T-helper 17 cell (primary cell): ENCODE data around the gene SLC25A41. TPM values are rescaled to one million over a fixed set of nuclear protein-coding genes. Genes with fewer than 3 reads are reported as not detected.

ENCODE experiments used
- ATAC-seq: fragments of 150-1000 bp; cut with Tn5 transposase; 2 replicates; pipeline ENCODE4 v1.10.0; 2021; ENCODE audit warnings: mild to moderate bottlenecking, moderate library complexity
- DNase-seq, 3 donors: peaks; one replicate each; pipeline versions ENCODE4 v3.0.0 to v3.0.0-alpha.2; 2020 to 2021
- H3K9me3 ChIP-seq: one replicate; pipeline ENCODE4 v1.7.0; 2013; ENCODE audit warnings: low read length, mild to moderate bottlenecking; ENCODE audit not compliant: control insufficient read depth, poor library complexity, severe bottlenecking
- H3K27ac Mint-ChIP-seq: one replicate; pipeline ENCODE4 v1.8.0; 2022; ENCODE audit warnings: mild to moderate bottlenecking, moderate library complexity, mixed read lengths
- H3K27me3 Mint-ChIP-seq: one replicate; pipeline ENCODE4 v1.8.0; 2022; ENCODE audit warnings: mixed read lengths
- H3K36me3 Mint-ChIP-seq: one replicate; pipeline ENCODE4 v1.8.0; 2022; ENCODE audit warnings: low read depth, mixed read lengths
- H3K4me1 Mint-ChIP-seq: one replicate; pipeline ENCODE4 v1.8.0; 2022; ENCODE audit warnings: mild to moderate bottlenecking, mixed read lengths
- H3K4me3 Mint-ChIP-seq: one replicate; pipeline ENCODE4 v1.8.0; 2022; ENCODE audit warnings: mild to moderate bottlenecking, moderate library complexity, mixed read lengths
- total RNA-seq, 4 donors: library from RNA in 2 of 4; stranded (reverse) in 2 of 4; gene quantifications; one replicate each; pipeline ENCODE4 v1.2.3 and lab custom pipeline; 2022 to 2026

The SLC25A41 gene
- total RNA-seq, 2 donors from 2014 or later = not detected

DNA sequence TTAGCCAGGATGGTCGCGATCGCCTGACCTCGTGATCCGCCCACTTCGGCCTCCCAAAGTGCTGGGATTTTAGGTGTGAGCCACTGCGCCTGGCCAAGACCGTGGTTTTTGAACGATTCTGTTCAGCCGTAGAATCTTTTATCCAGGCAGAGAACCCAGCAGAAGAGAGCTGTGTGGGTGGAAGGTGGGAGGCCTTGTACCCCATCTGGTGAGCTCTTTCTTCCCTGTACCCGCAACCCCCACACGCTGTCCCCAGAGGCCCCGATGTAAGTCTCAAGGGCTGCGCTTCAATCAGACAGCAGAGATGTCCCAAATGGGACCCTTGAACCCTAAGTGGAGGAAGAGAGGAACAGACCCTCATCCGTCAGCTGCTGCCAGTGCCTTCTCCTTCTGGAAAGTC, 22.4 kb upstream of the SLC25A41 start:
- Mint-ChIP-seq H3K4me3 (no peak overlapping the region), H3K36me3 (peaks cover 3% of the 10 kb centered on the region), H3K4me1 (peaks cover 12% of the 10 kb centered on the region), H3K27me3 (no peaks in the 10 kb centered on the region), H3K27ac (no peak overlapping the region)
- DNase-seq (no peak), ATAC-seq (no peak)
- H3K9me3 ChIP-seq = no peaks in the 10 kb centered on the region

DNA sequence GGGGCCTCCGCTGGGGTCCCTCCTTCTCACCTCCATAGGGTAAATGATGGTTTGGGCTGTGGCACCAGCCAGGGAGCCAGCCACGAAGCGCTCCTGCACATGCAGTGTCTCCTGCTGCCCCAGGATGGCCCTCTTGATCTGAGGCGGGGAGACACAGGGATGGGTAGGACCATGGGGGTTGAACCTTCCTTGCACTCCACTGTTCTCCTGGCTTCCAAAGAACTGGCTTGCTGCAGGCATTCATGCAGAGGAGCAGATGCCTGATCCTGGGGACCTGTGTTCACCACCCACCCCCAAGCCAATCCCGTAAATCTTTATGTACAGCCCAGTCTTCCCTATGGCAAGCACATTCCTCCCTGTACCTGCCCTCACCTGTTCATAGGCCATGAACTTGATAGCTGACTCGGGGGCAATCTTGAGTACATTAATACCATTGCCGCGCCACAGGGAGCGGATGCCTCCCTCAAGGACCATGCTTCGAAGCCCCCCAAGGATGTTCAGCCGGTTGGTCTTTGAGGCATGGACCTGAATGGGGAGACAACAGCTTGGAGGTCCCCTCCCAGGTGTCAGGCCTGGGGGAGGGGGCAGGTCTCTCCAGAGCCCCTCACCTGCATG, 20.5 kb upstream of the SLC25A41 start:
- DNase-seq = no peak
- H3K36me3 Mint-ChIP-seq = no peaks in the 10 kb centered on the region
- no peak for ATAC-seq

DNA sequence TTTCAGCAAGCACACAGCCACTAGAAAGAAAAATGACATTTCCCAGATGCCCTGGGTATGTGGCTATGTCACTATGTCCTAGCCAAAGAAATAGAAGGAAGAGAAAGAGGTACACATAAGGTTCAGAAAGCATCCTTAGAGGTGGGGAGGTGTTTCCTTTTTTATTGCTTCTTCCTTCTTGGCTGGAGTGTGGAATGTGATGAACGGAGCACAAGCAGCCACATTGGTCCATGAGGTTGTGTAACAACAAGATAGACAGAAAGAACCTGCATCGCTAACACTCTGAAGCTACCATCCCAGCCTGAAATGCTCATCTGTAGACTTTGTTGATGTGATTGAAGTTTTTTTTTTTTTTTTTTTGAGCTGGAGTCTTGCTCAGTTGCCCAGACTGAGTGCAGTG, 19.3 kb upstream of the SLC25A41 start:
- Mint-ChIP-seq H3K36me3 (no peaks in the 10 kb centered on the region), H3K27me3 (no peaks in the 10 kb centered on the region), H3K27ac (no peak overlapping the region), H3K4me1 (no peaks in the 10 kb centered on the region), H3K4me3 (no peak overlapping the region)
- ATAC-seq (no peak), DNase-seq (no peak)
- H3K9me3 ChIP-seq = no peaks in the 10 kb centered on the region

More for the DNA sequence above, 20.5 kb upstream of the SLC25A41 start:
- Mint-ChIP-seq H3K4me3 (no peak overlapping the region), H3K4me1 (peaks cover 6% of the 10 kb centered on the region), H3K27me3 (no peaks in the 10 kb centered on the region), H3K27ac (no peak overlapping the region)
- no peaks in the 10 kb centered on the region for H3K9me3 ChIP-seq

DNA sequence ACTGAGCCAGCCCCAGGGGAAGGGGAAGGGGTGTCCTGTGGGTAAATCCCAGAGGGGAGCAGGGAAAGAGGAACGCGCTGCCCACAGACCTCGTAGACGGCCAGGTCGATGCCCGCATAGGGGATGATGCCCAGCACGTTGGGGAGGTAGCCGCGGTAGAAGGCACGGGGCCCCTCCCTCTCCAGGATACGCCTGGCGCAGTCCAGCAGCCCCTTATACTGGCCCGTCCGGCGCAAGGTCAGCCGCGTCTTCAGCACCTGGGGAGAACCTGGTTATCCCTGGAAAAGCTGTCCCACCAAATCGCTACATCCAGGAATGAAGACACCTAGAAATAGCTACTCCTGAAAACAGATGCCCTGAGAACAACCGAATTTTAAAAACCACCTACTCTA, 18.7 kb upstream of the SLC25A41 start:
- Mint-ChIP-seq H3K27ac (no peak overlapping the region), H3K4me3 (no peak overlapping the region), H3K4me1 (no peaks in the 10 kb centered on the region), H3K27me3 (no peaks in the 10 kb centered on the region), H3K36me3 (no peaks in the 10 kb centered on the region)
- no peaks in the 10 kb centered on the region for H3K9me3 ChIP-seq
- DNase-seq (no peak), ATAC-seq (no peak)

DNA sequence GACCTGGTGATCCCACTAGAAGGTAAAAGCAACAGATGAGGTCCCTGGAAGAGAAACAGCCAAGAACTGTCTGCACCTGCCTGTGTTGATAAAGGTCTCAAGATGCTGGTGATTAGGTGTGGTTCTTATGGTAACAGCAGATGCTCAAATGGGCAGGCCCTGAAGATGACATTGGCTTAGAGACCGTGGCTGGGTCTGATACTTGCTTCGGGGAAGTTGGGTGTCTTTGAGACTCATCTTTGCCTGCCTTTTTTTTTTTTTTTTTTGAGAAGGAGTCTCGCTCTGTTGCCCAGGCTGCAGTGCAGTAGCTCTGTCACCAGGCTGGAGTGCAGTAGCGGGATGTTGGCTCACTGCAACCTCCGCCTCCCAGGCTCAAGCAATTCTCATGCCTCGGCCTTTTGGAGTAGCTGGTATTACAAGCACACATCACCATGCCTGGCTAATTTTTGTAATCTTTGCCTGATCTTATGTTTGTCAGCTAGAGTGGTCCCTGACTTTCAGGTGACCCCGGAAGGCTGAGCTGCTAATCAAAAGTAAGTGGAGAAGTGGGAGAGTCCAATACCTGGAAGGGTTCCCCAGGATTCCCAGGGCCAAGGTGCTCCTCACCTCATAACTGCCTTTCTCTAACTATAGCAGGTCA, 18.1 kb upstream of the SLC25A41 start:
- no peak overlapping the region for H3K27ac Mint-ChIP-seq

DNA sequence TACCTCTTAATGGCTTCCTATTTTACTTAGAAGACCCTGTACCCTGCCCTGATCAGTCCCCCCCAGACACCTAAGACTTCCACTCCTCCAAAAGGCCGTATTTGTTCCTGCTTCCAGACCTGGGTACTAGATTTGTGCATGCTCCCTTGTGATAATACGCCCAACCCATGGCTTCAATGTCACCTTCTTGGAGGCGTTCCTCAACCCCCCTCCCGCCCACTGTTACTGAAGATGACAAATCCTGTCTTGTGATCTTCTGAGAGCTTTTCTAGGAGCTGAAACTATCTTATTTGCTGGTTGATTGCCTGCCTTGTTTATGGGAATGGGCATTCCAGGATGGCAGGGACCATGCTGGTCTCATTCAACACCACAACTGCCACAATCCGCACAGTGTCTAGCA, 16.6 kb upstream of the SLC25A41 start:
- no peaks in the 10 kb centered on the region for H3K9me3 ChIP-seq
- no peak overlapping the region for H3K27ac Mint-ChIP-seq
- DNase-seq (no peak), ATAC-seq (no peak)
- H3K36me3 Mint-ChIP-seq = no peaks in the 10 kb centered on the region
- H3K4me3 Mint-ChIP-seq = no peak overlapping the region
- H3K27me3 Mint-ChIP-seq = no peaks in the 10 kb centered on the region
- H3K4me1 Mint-ChIP-seq = no peaks in the 10 kb centered on the region

More for the DNA sequence above, 18.1 kb upstream of the SLC25A41 start:
- H3K36me3 Mint-ChIP-seq = no peaks in the 10 kb centered on the region
- H3K9me3 ChIP-seq = no peaks in the 10 kb centered on the region
- no peaks in the 10 kb centered on the region for H3K4me1 Mint-ChIP-seq
- ATAC-seq = no peak
- H3K4me3 Mint-ChIP-seq = no peak overlapping the region
- no peaks in the 10 kb centered on the region for H3K27me3 Mint-ChIP-seq
- DNase-seq = no peak

DNA sequence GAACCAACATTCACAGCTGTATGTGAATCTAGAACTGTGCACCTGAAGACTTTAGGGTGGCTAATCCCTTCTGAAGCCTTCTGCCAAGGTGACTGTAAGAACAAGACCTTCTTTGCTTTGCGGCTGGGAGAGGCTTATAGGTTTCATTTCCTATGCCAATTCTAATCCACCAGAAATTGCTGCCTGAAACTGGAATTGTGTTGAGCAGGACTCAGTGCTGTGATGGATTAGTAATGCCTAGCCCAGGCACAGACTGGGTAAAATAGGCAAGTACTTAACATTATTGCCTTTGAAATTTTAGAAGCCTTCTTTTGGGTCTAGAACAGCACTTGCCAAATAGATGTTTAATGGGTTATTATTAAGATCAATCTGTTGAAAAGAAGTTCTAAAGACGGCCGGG, 14.5 kb upstream of the SLC25A41 start:
- no peaks in the 10 kb centered on the region for H3K9me3 ChIP-seq
- Mint-ChIP-seq H3K27ac (no peak overlapping the region), H3K4me3 (no peak overlapping the region), H3K4me1 (no peaks in the 10 kb centered on the region), H3K36me3 (no peaks in the 10 kb centered on the region), H3K27me3 (no peaks in the 10 kb centered on the region)
- DNase-seq (no peak), ATAC-seq (no peak)

DNA sequence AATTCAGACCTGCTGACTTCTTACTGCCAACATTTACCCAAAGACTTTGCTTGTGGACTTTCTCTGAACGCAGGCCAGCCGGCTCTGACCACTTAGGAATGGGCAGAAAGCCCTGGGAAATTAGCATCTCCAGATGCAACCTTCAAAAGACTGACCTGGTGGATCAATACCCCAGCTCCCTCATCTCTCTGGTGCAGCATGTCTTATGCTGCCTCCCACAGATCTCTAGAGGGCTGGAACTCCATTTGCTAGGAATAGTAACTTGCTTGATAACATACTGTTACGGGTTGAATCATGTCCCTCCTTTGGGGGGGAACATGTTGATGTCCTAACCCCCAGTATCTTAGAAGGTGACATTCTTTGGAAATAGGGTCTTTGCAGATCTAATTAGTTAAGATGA, 12.9 kb upstream of the SLC25A41 start:
- ATAC-seq (no peak), DNase-seq (no peak)
- H3K9me3 ChIP-seq = no peaks in the 10 kb centered on the region
- Mint-ChIP-seq H3K4me3 (no peak overlapping the region), H3K36me3 (no peaks in the 10 kb centered on the region), H3K4me1 (no peaks in the 10 kb centered on the region), H3K27ac (no peak overlapping the region), H3K27me3 (no peaks in the 10 kb centered on the region)

DNA sequence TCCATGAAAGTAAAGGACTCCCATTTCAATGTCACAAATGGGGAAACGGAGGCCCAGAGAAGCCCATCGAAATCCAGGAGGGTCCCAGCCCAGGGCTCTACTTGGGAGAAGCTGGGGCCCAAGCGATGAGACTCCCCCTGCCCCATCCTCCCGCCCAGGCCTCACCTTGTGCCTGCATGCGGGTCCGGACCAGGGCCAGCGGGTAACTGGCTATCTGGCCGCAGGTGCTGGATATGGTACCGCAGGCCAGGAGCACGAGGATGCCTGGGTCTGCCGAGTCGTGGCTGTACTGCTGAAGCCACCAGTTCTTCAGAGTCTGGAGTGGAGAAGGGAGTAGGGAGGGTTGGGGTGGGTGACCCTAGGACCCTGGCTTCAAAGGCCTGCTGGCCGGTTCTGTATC, 10.4 kb upstream of the SLC25A41 start:
- no peaks in the 10 kb centered on the region for H3K27me3 Mint-ChIP-seq
- H3K4me3 Mint-ChIP-seq = no peak overlapping the region
- no peak overlapping the region for H3K27ac Mint-ChIP-seq
- no peak for ATAC-seq
- no peaks in the 10 kb centered on the region for H3K4me1 Mint-ChIP-seq
- no peak for DNase-seq
- H3K9me3 ChIP-seq = no peaks in the 10 kb centered on the region
- no peaks in the 10 kb centered on the region for H3K36me3 Mint-ChIP-seq

DNA sequence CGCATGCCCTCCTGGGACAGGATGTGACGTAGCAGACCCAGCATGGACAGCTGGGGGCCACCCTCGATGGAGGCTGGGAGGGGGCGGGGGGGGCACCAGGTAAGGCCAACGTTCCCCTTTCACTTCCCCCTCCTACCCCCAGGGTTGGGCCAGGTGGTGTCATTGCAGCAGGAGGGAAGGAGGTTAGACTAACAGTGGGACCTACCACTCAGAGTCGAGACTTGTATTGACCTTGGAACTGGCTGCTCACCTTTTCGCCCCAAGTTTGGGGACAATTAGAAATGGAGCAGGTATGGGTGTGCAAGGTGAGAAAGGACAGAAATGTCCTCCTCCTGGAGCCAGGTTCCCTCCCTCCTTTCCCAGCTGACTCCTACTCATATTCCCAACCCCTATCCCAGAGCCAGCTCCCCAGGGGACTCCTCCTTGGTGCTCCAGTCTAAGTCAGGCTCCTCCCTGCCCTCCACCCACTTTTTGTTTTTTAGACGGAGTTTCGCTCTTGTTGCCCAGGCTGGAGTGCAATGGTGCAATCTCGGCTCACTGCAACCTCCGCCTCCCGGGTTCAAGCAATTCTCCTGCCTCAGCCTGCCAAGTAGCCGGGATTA, 8.6 kb upstream of the SLC25A41 start:
- no peaks in the 10 kb centered on the region for H3K27me3 Mint-ChIP-seq
- H3K36me3 Mint-ChIP-seq = no peaks in the 10 kb centered on the region
- no peaks in the 10 kb centered on the region for H3K9me3 ChIP-seq
- no peak for ATAC-seq
- no peak overlapping the region for H3K4me3 Mint-ChIP-seq
- no peak overlapping the region for H3K27ac Mint-ChIP-seq
- DNase-seq = no peak
- no peaks in the 10 kb centered on the region for H3K4me1 Mint-ChIP-seq

DNA sequence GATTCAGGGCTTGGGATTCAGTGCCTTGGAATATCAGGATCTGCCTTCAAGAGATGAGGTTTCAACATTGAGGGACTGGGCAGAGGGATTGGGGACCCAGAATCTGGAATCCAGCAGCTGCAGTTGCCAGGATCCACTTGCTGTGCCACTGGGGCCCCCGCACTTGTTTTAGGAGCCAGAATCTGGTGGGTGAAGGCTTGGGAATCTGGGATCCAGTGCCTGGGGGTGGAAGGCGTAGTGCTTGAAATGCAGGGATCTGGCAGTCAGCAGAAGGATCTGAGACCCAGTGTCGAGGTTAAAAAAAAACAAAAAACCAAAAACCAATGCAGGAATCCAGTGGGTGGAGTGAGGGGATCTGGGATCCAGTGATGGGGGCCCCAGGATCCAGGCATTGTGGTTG, 7.3 kb upstream of the SLC25A41 start:
- no peaks in the 10 kb centered on the region for H3K36me3 Mint-ChIP-seq
- no peaks in the 10 kb centered on the region for H3K27me3 Mint-ChIP-seq
- no peak overlapping the region for H3K4me3 Mint-ChIP-seq
- H3K9me3 ChIP-seq = no peaks in the 10 kb centered on the region
- H3K4me1 Mint-ChIP-seq = no peaks in the 10 kb centered on the region
- ATAC-seq (no peak), DNase-seq (no peak)
- no peak overlapping the region for H3K27ac Mint-ChIP-seq

DNA sequence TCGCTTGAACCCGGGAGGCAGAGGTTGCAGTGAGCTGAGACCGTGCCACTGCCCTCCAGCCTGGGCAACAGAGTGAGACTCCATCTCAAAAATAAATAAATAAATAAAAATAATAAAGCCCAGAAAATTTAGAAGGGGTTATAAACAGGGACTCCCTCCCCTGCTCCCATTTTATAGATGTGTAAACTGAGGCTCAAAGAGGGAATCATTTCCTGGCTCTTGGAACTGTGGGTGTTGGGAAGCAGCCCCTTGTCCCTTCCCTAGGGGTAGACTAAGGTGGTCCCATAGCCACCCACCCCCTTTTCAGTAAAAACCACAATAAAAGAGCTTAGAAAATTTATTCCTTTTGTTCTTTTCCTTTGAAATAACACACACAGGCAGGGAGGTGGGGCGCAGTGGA, 6.2 kb upstream of the SLC25A41 start:
- DNase-seq (no peak), ATAC-seq (no peak)
- Mint-ChIP-seq H3K27ac (no peak overlapping the region), H3K4me1 (no peaks in the 10 kb centered on the region), H3K36me3 (no peaks in the 10 kb centered on the region), H3K27me3 (no peaks in the 10 kb centered on the region), H3K4me3 (no peak overlapping the region)
- H3K9me3 ChIP-seq = no peaks in the 10 kb centered on the region

DNA sequence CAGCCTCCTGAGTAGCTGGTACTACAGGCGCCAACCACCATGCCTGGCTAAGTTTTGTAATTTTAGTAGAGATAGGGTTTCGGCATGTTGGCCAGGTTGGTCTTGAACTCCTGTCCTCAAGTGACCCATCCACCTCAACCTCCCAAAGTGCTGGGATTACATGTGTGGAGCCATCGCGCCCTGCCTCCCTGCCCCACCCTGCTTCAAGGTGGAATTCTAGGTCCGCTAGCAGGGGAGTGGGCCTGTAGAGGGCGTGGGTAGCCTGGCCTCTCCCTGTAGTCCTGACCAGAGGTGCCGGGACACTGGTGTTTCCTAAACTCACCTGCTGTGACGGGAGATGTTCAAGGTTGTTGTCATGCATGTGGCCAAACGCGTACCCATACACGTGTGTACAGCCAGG, 398 bp downstream of the SLC25A41 start:
- no peak for DNase-seq
- H3K9me3 ChIP-seq = no peaks in the 10 kb centered on the region

DNA sequence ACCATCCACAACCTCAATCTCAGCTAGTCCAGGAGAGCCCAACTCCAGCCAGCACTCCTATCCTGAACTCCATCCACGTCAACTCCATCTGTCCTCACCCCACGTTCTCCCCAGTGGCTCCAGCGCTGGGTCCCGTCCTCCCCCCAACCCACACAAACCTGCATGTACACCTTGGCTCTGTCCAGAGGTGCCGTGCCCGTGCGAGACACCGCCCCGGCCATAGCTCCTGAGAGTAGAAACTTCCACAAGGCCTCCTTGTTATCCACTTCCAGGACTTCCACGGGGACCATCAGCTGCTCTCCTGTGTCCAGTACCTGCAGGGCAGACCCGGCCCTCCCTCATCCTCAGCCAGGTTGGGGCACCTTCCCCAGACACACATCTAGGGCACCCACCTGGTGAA, 1.7 kb downstream of the SLC25A41 start:
- Mint-ChIP-seq H3K27me3 (no peaks in the 10 kb centered on the region), H3K4me3 (peak overlapping the region; percentile 1), H3K4me1 (peaks cover 5% of the 10 kb centered on the region), H3K27ac (peak overlapping the region; percentile 8), H3K36me3 (peaks cover 3% of the 10 kb centered on the region)
- ATAC-seq (no peak), DNase-seq (no peak)
- H3K9me3 ChIP-seq = no peaks in the 10 kb centered on the region

More for the DNA sequence above, 398 bp downstream of the SLC25A41 start:
- no peak for ATAC-seq
- Mint-ChIP-seq H3K27me3 (no peaks in the 10 kb centered on the region), H3K27ac (no peak overlapping the region), H3K36me3 (peaks cover 3% of the 10 kb centered on the region), H3K4me3 (no peak overlapping the region), H3K4me1 (peaks cover 5% of the 10 kb centered on the region)
